OCI-LY7 (cell line): ENCODE data around the gene ZGPAT.

Experiments used
- CTCF ChIP-seq: fragments of 200-600 bp; sonication (generic); conservative IDR thresholded peaks from 2 replicates; pipeline ENCODE4 v1.5.1; 2014; ENCODE audit warnings: mild to moderate bottlenecking, antibody characterized with exemption, low read length, moderate library complexity, mixed read lengths
- EZH2phosphoT487 ChIP-seq: fragments of 200-600 bp; sonication (generic); IDR thresholded peaks from 2 replicates; pipeline ENCODE4 v1.6.1; 2018; ENCODE audit warnings: low read depth, borderline replicate concordance, mild to moderate bottlenecking, mixed run types, antibody characterized with exemption, low read length, moderate library complexity, mixed read lengths

- TF ChIP-seq CTCF = no peak
- TF ChIP-seq EZH2phosphoT487 = no peak
Observed at GRCh38 chr20:63690898-63691710, 16.7 kb upstream of the ZGPAT start.
